ENCODE data around the gene APBA2. TPM values are rescaled to one million over a fixed set of nuclear protein-coding genes. Genes with fewer than 3 reads are reported as not detected.

Gene APBA2
- total RNA-seq, 2 experiments from 2014 or later = 12.8 to 17.5 TPM

DNA sequence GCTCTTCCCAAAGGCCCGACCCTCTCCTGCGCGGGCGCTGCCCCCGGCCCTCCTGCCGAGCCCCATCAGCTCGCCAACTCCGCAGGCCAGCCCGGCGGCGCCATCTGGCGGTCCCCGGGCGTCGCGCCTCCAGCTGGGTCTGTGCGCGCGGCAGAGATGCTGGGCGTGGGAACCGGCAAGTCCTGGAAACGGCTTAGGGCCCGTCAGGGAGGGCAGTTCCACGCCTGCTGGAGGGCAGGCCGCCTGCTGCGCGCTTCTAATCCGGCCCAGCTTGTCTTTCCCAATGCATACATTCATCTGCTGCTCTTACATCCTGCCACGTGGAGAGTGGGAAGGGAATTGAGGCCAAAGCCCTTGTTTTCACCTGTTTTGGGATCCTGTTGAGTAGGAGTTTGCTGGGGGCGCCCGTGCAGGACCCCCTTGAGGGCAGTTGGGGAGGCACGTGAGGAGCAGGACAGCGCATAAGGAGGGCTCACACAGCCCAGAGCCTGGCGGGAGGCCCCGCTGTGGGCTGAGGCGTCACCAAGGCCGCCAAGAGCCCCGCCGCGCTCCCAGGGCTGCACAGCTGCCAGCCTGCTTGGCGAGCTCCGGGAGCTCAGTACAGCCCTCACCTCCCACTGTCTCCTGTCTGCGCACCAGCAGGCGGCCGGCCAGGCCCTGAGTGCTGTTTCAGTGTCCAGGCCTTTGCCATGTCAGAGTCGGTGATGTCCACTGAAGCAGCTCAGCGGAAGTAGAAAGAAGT is 218.2 kb downstream of the APBA2 start:
- Mint-ChIP-seq H3K36me3 (ENCODE audit: low read depth) (peaks cover 2% of the 10 kb centered on the region), H3K27ac (no peak overlapping the region), H3K4me1 (no peaks in the 10 kb centered on the region), H3K4me3 (no peak overlapping the region), H3K27me3 (no peaks in the 10 kb centered on the region), H3K9me3 (ENCODE audit: low read depth) (no peaks in the 10 kb centered on the region)
- ATAC-seq (peak; percentile 92), DNase-seq (peak; percentile 78)
- CTCF ChIA-PET = interaction anchor here (0.6 to 3.0 kb wide), 16 partner anchors 12 to 376 kb away, joined by 3 to 63 read pairs (median 3); no protein-coding TSS in a partner anchor
- POLR2A ChIA-PET = no interaction called here
- intact Hi-C loops (cut with DNase I, micrococcal nuclease) = loop anchor here in 1 of 2 experiments (10.0 kb wide), 1 partner anchor 319 kb away; no protein-coding TSS in a partner anchor

- Mint-ChIP-seq H3K4me1 (no peaks in the 10 kb centered on the region), H3K27me3 (no peaks in the 10 kb centered on the region), H3K4me3 (no peak overlapping the region), H3K9me3 (ENCODE audit: low read depth) (no peaks in the 10 kb centered on the region), H3K36me3 (ENCODE audit: low read depth) (peaks cover 2% of the 10 kb centered on the region), H3K27ac (no peak overlapping the region)
- ChIA-PET POLR2A (no interaction called here), CTCF (interaction anchor here (0.8 to 0.9 kb wide), 2 partner anchors 21 to 48 kb away, joined by 3 to 5 read pairs; no protein-coding TSS in a partner anchor)
- no peak for DNase-seq
- no peak for ATAC-seq
- intact Hi-C loops (cut with DNase I, micrococcal nuclease) = loop anchor here in 1 of 2 experiments (10.0 kb wide), 1 partner anchor 320 kb away; no protein-coding TSS in a partner anchor
These were observed 218.7 kb downstream of the APBA2 start for GRCh38 chr15:29104566-29104880.

- Mint-ChIP-seq H3K9me3 (ENCODE audit: low read depth) (no peaks in the 10 kb centered on the region), H3K4me3 (no peak overlapping the region), H3K27me3 (no peaks in the 10 kb centered on the region), H3K36me3 (ENCODE audit: low read depth) (peaks cover 2% of the 10 kb centered on the region), H3K27ac (no peak overlapping the region), H3K4me1 (no peaks in the 10 kb centered on the region)
- no peak for DNase-seq
- ChIA-PET POLR2A (no interaction called here), CTCF (interaction anchor here (0.6 to 0.9 kb wide), 4 partner anchors 13 to 116 kb away, joined by 3 to 5 read pairs (median 4); no protein-coding TSS in a partner anchor)
- intact Hi-C loops (cut with DNase I, micrococcal nuclease) = loop anchor here in 1 of 2 experiments (10.0 kb wide), 1 partner anchor 321 kb away; no protein-coding TSS in a partner anchor
- no peak for ATAC-seq
These were observed 219.5 kb downstream of the APBA2 start for GRCh38 chr15:29105151-29105854.

DNA sequence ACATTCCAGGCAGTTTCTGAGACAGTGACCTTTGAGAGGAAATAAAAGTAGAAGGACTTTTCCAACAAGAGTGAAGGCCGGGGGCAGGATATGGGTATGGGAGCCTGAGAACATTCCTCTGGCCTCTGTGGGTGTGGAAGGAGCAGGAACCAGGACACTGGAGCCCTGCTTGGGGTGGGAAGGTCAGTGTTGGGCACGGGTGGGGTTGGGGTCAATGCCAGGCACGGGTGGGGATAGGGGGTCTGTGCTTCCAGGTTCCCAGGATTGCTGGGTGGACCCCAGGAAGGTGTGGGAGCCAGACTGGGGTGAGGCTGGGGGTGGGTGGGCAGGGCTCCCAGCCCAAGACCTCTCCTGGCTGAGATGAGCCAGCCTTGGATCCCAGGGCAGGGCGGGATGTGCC is 220.3 kb downstream of the APBA2 start:
- no peak for ATAC-seq
- CTCF ChIA-PET = interaction anchor here (0.7 kb wide), 1 partner anchor 117 kb away, joined by 4 read pairs; no protein-coding TSS in a partner anchor
- Mint-ChIP-seq H3K9me3 (ENCODE audit: low read depth) (no peaks in the 10 kb centered on the region), H3K4me1 (no peaks in the 10 kb centered on the region), H3K27ac (no peak overlapping the region), H3K27me3 (no peaks in the 10 kb centered on the region), H3K36me3 (ENCODE audit: low read depth) (peaks cover 2% of the 10 kb centered on the region), H3K4me3 (no peak overlapping the region)
- intact Hi-C loops (cut with DNase I, micrococcal nuclease) = loop anchor here in 1 of 2 experiments (10.0 kb wide), 1 partner anchor 321 kb away; no protein-coding TSS in a partner anchor
- no peak for DNase-seq
- POLR2A ChIA-PET = no interaction called here

DNA sequence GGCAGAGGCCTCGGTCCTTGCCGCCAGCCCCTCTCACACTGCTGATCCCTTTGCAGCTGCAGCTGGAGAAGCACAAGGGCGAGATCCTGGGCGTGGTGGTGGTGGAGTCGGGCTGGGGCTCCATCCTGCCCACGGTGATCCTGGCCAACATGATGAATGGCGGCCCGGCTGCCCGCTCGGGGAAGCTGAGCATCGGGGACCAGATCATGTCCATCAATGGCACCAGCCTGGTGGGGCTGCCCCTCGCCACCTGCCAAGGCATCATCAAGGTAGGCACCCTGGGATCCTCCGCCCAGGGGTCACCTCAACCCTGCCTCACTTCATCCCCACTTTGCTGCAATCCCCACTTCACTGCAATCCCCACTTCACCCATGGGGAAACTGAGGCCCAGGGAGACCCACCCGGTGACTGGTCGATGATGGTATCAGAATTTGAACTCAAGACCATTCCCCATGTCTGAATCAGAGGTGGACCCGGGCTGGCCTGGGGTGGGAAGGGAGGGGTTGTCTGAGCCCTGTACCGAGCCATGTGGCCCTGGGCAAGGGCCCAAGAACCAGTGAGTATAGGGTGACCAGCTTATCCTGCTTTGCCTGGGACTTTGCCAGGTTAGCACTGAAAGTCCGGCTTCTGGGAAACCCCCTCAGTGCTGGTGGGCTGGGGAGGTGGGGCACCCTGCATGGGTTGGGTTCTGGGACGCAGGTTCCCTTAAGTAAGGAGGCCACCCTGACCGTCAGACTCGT is 220.9 kb downstream of the APBA2 start:
- CTCF ChIA-PET = interaction anchor here (0.6 kb wide), 1 partner anchor 15 kb away, joined by 3 read pairs; no protein-coding TSS in a partner anchor
- H3K27ac Mint-ChIP-seq = no peak overlapping the region
- peaks cover 2% of the 10 kb centered on the region for H3K36me3 Mint-ChIP-seq (ENCODE audit: low read depth)
- intact Hi-C loops (cut with DNase I, micrococcal nuclease) = loop anchor here in 1 of 2 experiments (10.0 kb wide), 1 partner anchor 322 kb away; no protein-coding TSS in a partner anchor
- no peak for ATAC-seq
- H3K4me3 Mint-ChIP-seq = no peak overlapping the region
- no peaks in the 10 kb centered on the region for H3K9me3 Mint-ChIP-seq (ENCODE audit: low read depth)
- no peaks in the 10 kb centered on the region for H3K27me3 Mint-ChIP-seq
- DNase-seq = no peak
- no peaks in the 10 kb centered on the region for H3K4me1 Mint-ChIP-seq
- POLR2A ChIA-PET = no interaction called here

- no peaks in the 10 kb centered on the region for H3K9me3 Mint-ChIP-seq (ENCODE audit: low read depth)
These were observed 221.6 kb downstream of the APBA2 start for GRCh38 chr15:29107291-29107890.

GRCh38 chr15:29107971-29108645 is 222.3 kb downstream of the APBA2 start:
- no peak for DNase-seq
- no peak overlapping the region for H3K27ac Mint-ChIP-seq
- H3K27me3 Mint-ChIP-seq = no peaks in the 10 kb centered on the region
- no peaks in the 10 kb centered on the region for H3K9me3 Mint-ChIP-seq (ENCODE audit: low read depth)
- H3K36me3 Mint-ChIP-seq (ENCODE audit: low read depth) = no peaks in the 10 kb centered on the region
- ATAC-seq = no peak
- POLR2A ChIA-PET = no interaction called here
- H3K4me3 Mint-ChIP-seq = no peak overlapping the region
- CTCF ChIA-PET = interaction anchor here (0.6 to 0.9 kb wide), 2 partner anchors 229 to 1374 kb away, joined by 3 read pairs; no protein-coding TSS in a partner anchor
- intact Hi-C loops (cut with DNase I, micrococcal nuclease) = loop anchor here in 1 of 2 experiments (10.0 kb wide), 1 partner anchor 323 kb away; no protein-coding TSS in a partner anchor
- no peaks in the 10 kb centered on the region for H3K4me1 Mint-ChIP-seq

More at GRCh38 chr15:29107291-29107890, 221.6 kb downstream of the APBA2 start:
- no peak overlapping the region for H3K4me3 Mint-ChIP-seq
- peaks cover 2% of the 10 kb centered on the region for H3K36me3 Mint-ChIP-seq (ENCODE audit: low read depth)
- no peaks in the 10 kb centered on the region for H3K27me3 Mint-ChIP-seq
- intact Hi-C loops (cut with DNase I, micrococcal nuclease) = loop anchor here in 1 of 2 experiments (10.0 kb wide), 1 partner anchor 323 kb away; no protein-coding TSS in a partner anchor
- ChIA-PET POLR2A (no interaction called here), CTCF (interaction anchor here (0.6 to 0.9 kb wide), 2 partner anchors 16 to 229 kb away, joined by 3 read pairs; no protein-coding TSS in a partner anchor)
- H3K4me1 Mint-ChIP-seq = no peaks in the 10 kb centered on the region
- ATAC-seq (no peak), DNase-seq (no peak)
- H3K27ac Mint-ChIP-seq = no peak overlapping the region

DNA sequence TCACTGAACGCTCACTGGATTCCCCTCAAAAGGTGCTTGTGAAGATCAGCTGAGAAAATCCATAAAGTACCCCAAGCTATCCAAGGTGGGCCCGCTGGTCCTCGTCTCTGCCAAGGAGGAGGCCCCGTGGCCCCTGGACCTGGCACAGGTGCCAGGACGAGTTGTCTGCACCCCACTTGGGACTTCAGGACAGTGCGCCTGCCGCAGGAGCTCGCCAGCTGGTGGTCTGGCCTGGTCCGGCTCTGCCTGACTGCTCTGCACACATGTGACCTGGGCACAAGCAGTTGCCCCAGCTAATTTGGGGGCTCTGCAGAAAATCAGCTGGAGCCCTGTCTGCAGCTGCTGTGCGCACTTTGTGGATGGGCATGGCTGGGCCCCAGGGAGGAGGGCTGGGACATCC is 224.0 kb downstream of the APBA2 start:
- Mint-ChIP-seq H3K4me3 (no peak overlapping the region), H3K9me3 (ENCODE audit: low read depth) (no peaks in the 10 kb centered on the region), H3K4me1 (peaks cover 9% of the 10 kb centered on the region), H3K27me3 (no peaks in the 10 kb centered on the region), H3K36me3 (ENCODE audit: low read depth) (no peaks in the 10 kb centered on the region), H3K27ac (no peak overlapping the region)
- ChIA-PET CTCF (no interaction called here), POLR2A (no interaction called here)
- DNase-seq (no peak), ATAC-seq (no peak)
- intact Hi-C loops (cut with DNase I, micrococcal nuclease) = loop anchor here in 1 of 2 experiments (10.0 kb wide), 1 partner anchor 325 kb away; no protein-coding TSS in a partner anchor

GRCh38 chr15:29110176-29110575 is 224.4 kb downstream of the APBA2 start:
- ChIA-PET POLR2A (no interaction called here), CTCF (no interaction called here)
- no peaks in the 10 kb centered on the region for H3K36me3 Mint-ChIP-seq (ENCODE audit: low read depth)
- DNase-seq (no peak), ATAC-seq (no peak)
- intact Hi-C loops (cut with DNase I, micrococcal nuclease) = no loop called here
- H3K27me3 Mint-ChIP-seq = no peaks in the 10 kb centered on the region
- H3K4me3 Mint-ChIP-seq = no peak overlapping the region
- peaks cover 11% of the 10 kb centered on the region for H3K4me1 Mint-ChIP-seq
- H3K9me3 Mint-ChIP-seq (ENCODE audit: low read depth) = no peaks in the 10 kb centered on the region
- H3K27ac Mint-ChIP-seq = no peak overlapping the region

- intact Hi-C loops (cut with DNase I, micrococcal nuclease) = no loop called here
- Mint-ChIP-seq H3K4me3 (no peak overlapping the region), H3K9me3 (ENCODE audit: low read depth) (no peaks in the 10 kb centered on the region), H3K4me1 (peaks cover 13% of the 10 kb centered on the region), H3K27me3 (no peaks in the 10 kb centered on the region), H3K27ac (no peak overlapping the region), H3K36me3 (ENCODE audit: low read depth) (no peaks in the 10 kb centered on the region)
- ChIA-PET POLR2A (no interaction called here), CTCF (no interaction called here)
- DNase-seq (no peak), ATAC-seq (no peak)
These were observed 225.0 kb downstream of the APBA2 start for GRCh38 chr15:29110733-29111132.
